Lower lobe of right lung (tissue), 2 donors: Measurements from ENCODE around the gene WIPI1. TPM values are rescaled to one million over a fixed set of nuclear protein-coding genes. Genes with fewer than 3 reads are reported as not detected.

Source experiments
- ATAC-seq, 2 donors: fragments of 200-7000 bp; cut with Tn5 transposase; one replicate each; pipeline ENCODE4 v1.9.1; 2020 to 2022; ENCODE audit warnings: mild to moderate bottlenecking in 2 of 2, moderate library complexity in 2 of 2
- DNase-seq: peaks from one replicate; pipeline ENCODE4 v3.0.0-alpha.2; 2020
- H3K27ac ChIP-seq: fragments of 200-600 bp; one replicate; pipeline ENCODE4 v1.8.0; 2022
- H3K27me3 ChIP-seq: fragments of 200-600 bp; one replicate; pipeline ENCODE4 v1.8.0; 2022; ENCODE audit warnings: low read depth
- H3K36me3 ChIP-seq: fragments of 200-600 bp; one replicate; pipeline ENCODE4 v1.8.0; 2022; ENCODE audit warnings: mild to moderate bottlenecking
- H3K4me1 ChIP-seq: fragments of 200-600 bp; one replicate; pipeline ENCODE4 v1.8.0; 2022
- H3K4me3 ChIP-seq: fragments of 200-600 bp; one replicate; pipeline ENCODE4 v1.8.0; 2022; ENCODE audit warnings: mild to moderate bottlenecking
- H3K9me3 ChIP-seq: fragments of 200-600 bp; one replicate; pipeline ENCODE4 v1.8.0; 2022
- intact Hi-C: fragments of 100-400 bp; cut with DNase I; formaldehyde crosslinking; loops from one replicate; pipeline ENCODE4 v1.11.0; 2022
- total RNA-seq: library from RNA; stranded (reverse); fragmentation: NEBNext Ultra II Directional; extraction: Animal tissue kit (Norgen Biotek cat#: 25700); gene quantifications from one replicate; pipeline ENCODE4 v1.2.1, GENCODE V29; 2021
- TF ChIP-seq, protein P1 (sequence below): fragments of 200-600 bp; IDR thresholded peaks from one replicate; pipeline ENCODE4 v1.8.0; 2022; ENCODE audit warnings: antibody characterized with exemption, mild to moderate bottlenecking
- donor health status: DM: no; HTN: yes; CAD: no; lungs with severe emphysema.

The WIPI1 gene
- total RNA-seq, 1 donor from 2014 or later = 37.5 TPM

DNA sequence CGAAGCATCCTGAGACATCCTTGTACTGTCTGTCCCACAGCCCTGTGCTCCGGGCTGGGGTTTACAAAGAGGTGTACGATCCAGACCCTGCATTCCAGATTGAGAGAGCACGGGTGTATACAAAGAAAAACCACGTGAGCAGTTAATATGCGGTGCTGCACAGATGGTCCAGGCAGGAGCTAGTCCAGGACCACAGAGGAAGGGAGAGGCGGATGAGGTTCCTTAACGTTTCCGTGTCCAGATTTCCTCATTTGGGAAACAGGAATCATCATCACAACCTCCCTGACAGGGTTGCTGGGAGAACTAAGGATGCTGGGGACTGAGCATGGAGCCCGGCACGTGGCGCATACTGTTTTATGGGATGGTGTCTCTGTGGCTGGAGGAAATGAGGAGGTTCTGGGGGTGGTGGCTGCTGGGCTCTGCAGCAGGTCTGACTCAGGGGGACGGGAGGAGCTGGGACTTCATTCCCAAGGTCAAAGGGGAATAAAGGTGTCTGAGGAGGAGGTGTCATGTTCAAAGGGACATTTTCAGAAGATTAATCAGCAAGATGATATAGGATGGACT lies 26.2 kb downstream of the WIPI1 start:
- no peak for DNase-seq
- TF ChIP-seq, protein P1, sequence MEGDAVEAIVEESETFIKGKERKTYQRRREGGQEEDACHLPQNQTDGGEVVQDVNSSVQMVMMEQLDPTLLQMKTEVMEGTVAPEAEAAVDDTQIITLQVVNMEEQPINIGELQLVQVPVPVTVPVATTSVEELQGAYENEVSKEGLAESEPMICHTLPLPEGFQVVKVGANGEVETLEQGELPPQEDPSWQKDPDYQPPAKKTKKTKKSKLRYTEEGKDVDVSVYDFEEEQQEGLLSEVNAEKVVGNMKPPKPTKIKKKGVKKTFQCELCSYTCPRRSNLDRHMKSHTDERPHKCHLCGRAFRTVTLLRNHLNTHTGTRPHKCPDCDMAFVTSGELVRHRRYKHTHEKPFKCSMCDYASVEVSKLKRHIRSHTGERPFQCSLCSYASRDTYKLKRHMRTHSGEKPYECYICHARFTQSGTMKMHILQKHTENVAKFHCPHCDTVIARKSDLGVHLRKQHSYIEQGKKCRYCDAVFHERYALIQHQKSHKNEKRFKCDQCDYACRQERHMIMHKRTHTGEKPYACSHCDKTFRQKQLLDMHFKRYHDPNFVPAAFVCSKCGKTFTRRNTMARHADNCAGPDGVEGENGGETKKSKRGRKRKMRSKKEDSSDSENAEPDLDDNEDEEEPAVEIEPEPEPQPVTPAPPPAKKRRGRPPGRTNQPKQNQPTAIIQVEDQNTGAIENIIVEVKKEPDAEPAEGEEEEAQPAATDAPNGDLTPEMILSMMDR = no peak
- Histone ChIP-seq H3K4me1 (peaks cover 3% of the 10 kb centered on the region), H3K27me3 (no peaks in the 10 kb centered on the region), H3K36me3 (peaks cover 100% of the 10 kb centered on the region), H3K9me3 (no peaks in the 10 kb centered on the region), H3K4me3 (no peak overlapping the region), H3K27ac (no peak overlapping the region)
- no peak for ATAC-seq
- intact Hi-C loops = no loop called here

DNA sequence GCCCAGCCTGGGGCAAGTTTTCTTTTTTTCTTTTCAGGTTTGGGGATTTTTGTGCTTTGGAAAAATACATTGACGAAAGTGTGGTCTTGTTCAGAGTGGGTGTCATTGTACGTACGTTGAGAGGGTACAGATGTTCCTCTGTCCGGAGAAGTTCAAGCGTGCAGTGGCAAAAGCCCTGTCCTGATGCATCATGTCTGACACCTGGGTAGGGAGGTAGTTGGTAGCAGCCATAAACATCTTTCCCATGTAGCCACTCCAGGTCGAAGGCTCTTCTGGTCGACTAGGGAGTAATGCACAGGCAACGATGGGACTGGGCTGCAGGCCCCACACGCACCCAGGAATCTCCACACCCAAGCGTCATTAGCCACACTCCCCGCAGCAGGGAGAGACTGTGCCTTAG lies 27.4 kb downstream of the WIPI1 start:
- Histone ChIP-seq H3K27me3 (no peaks in the 10 kb centered on the region), H3K27ac (no peak overlapping the region), H3K9me3 (no peaks in the 10 kb centered on the region), H3K4me3 (no peak overlapping the region), H3K36me3 (peaks cover 100% of the 10 kb centered on the region), H3K4me1 (no peaks in the 10 kb centered on the region)
- ATAC-seq (no peak), DNase-seq (no peak)
- TF ChIP-seq, protein P1 = no peak
- intact Hi-C loops = no loop called here

DNA sequence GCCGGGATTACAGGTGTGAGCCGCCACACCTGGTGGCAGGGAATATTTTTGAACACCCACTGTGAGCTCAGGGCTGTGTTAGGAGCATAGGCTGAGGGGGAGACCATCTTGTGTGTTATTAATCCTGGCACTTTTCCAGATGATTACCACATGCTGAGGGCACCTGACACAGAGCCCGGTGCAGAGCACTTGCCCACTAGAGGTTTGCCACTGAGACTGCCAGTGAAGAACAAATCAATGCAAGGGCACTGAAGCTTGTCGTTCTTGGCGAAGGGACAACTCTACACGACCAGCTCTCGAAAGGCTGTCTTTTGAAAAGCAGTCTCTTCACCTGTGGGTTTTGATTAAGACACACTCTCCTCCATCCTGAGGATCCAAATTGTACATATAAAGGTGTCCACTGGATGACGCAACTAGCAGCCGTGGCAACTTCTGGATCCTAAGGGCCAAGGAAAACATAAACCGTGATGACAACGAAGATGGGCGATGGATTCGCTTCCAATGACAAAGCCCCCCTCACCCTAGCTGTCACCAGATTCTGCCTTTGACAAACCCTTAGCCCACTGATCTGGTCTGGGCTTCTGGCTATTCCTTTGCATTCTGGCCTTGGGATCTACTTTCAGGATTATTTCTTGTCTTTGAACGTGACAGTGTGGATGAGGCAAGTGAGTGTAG lies 28.7 kb downstream of the WIPI1 start:
- H3K4me3 ChIP-seq = no peak overlapping the region
- no peak for DNase-seq
- H3K27ac ChIP-seq = no peak overlapping the region
- intact Hi-C loops = no loop called here
- no peaks in the 10 kb centered on the region for H3K4me1 ChIP-seq
- TF ChIP-seq, protein P1 = no peak
- ATAC-seq = no peak
- H3K9me3 ChIP-seq = no peaks in the 10 kb centered on the region
- H3K36me3 ChIP-seq = peaks cover 100% of the 10 kb centered on the region
- H3K27me3 ChIP-seq = no peaks in the 10 kb centered on the region

DNA sequence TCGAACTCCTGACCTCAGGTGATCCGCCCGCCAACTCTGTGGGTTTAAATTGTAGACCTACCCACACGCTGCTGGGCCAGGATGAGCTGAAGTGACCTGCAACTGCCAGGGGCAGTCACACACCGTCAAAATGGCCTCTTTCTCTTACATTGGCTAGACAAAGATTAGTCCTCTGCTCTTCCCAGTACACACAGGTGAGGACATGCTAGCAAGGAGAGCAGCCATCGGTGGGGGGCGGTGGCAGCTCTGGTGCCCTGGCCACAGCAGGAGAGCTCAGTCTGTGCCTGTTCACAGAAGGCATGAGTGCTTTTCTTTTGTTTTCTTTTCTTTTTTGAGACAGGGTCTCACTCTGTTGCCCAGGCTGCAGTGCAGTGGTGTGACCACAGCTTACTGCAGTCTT lies 29.7 kb downstream of the WIPI1 start:
- ATAC-seq (no peak), DNase-seq (no peak)
- Histone ChIP-seq H3K27me3 (no peaks in the 10 kb centered on the region), H3K27ac (no peak overlapping the region), H3K4me3 (no peak overlapping the region), H3K36me3 (peaks cover 100% of the 10 kb centered on the region), H3K4me1 (no peaks in the 10 kb centered on the region), H3K9me3 (no peaks in the 10 kb centered on the region)
- TF ChIP-seq, protein P1 = no peak
- intact Hi-C loops = no loop called here

DNA sequence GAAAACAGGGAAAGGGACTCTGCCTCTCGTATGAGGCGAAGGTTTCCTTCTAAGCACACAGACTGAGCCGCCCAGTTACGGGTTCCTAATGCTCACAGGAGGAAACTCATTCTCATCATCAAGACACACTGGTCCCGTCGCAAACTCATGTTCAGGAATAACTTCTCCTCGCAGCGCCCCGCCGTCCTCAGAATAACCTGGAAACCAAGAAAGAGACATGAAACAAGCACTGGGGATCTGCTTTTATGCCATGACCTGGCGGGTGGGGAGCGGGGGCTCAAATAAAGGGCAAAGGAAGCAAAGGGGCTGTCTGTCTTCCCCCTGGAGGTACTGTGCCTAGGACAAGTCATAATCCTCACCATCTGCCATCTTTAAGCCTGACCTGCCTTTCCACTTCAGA lies 31.3 kb downstream of the WIPI1 start:
- H3K4me3 ChIP-seq = no peak overlapping the region
- H3K9me3 ChIP-seq = no peaks in the 10 kb centered on the region
- H3K36me3 ChIP-seq = peaks cover 99% of the 10 kb centered on the region
- no peaks in the 10 kb centered on the region for H3K4me1 ChIP-seq
- no peak for DNase-seq
- no peak for ATAC-seq
- no peaks in the 10 kb centered on the region for H3K27me3 ChIP-seq
- TF ChIP-seq, protein P1 = no peak
- intact Hi-C loops = no loop called here
- H3K27ac ChIP-seq = no peak overlapping the region
